Lower leg skin (tissue), 3 donors: ENCODE data around the gene PCNX1.

Experiments
- POLR2A ChIP-seq, 2 donors: fragments of 450-650 bp; IDR thresholded peaks; one replicate each; pipeline ENCODE4 v1.6.1; 2016 to 2017; ENCODE audit warnings: antibody characterized with exemption in 2 of 2, mild to moderate bottlenecking in 1 of 2, moderate library complexity in 1 of 2
- TF ChIP-seq, protein P1 (sequence below), 3 donors: fragments of 450-650 bp; IDR thresholded peaks; one replicate each; pipeline ENCODE4 v1.5.1; 2016; ENCODE audit warnings: antibody characterized with exemption in 3 of 3, mild to moderate bottlenecking in 3 of 3, moderate library complexity in 2 of 3

- TF ChIP-seq, protein P1, sequence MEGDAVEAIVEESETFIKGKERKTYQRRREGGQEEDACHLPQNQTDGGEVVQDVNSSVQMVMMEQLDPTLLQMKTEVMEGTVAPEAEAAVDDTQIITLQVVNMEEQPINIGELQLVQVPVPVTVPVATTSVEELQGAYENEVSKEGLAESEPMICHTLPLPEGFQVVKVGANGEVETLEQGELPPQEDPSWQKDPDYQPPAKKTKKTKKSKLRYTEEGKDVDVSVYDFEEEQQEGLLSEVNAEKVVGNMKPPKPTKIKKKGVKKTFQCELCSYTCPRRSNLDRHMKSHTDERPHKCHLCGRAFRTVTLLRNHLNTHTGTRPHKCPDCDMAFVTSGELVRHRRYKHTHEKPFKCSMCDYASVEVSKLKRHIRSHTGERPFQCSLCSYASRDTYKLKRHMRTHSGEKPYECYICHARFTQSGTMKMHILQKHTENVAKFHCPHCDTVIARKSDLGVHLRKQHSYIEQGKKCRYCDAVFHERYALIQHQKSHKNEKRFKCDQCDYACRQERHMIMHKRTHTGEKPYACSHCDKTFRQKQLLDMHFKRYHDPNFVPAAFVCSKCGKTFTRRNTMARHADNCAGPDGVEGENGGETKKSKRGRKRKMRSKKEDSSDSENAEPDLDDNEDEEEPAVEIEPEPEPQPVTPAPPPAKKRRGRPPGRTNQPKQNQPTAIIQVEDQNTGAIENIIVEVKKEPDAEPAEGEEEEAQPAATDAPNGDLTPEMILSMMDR (IDR thresholded peaks at IDR 0.05) = no peak
- no peak for TF ChIP-seq POLR2A (IDR thresholded peaks at IDR 0.05)
Measured at GRCh38 chr14:70886421-70887206, 20.6 kb upstream of the PCNX1 start.
